ENCODE measurements around the gene ZFYVE28. TPM values are rescaled to one million over a fixed set of nuclear protein-coding genes. Genes with fewer than 3 reads are reported as not detected.

The ZFYVE28 gene
- total and polyA plus RNA-seq, 2 experiments from 2014 or later, result 4.6 to 9.6 TPM

GRCh38 chr4:2302387-2303119 is 115.9 kb downstream of the ZFYVE28 start:
- Histone ChIP-seq H3K9ac (no peak overlapping the region), H3K36me3 (ENCODE audit: low read depth) (no peaks in the 10 kb centered on the region), H3K27ac (no peak overlapping the region), H3K4me2 (ENCODE audit: unreplicated experiment) (no peak overlapping the region), H3F3A (ENCODE audit: insufficient read depth) (no peaks in the 10 kb centered on the region), H3K79me2 (ENCODE audit: insufficient read depth) (no peaks in the 10 kb centered on the region), H3K9me2 (ENCODE audit: insufficient read depth) (no peaks in the 10 kb centered on the region), H4K20me1 (ENCODE audit: insufficient read depth) (no peaks in the 10 kb centered on the region), H3K4me3 (no peak overlapping the region), H3K9me3 (ENCODE audit: low read depth) (no peaks in the 10 kb centered on the region), H3K4me1 (ENCODE audit: insufficient read depth) (no peaks in the 10 kb centered on the region), H3K27me3 (replicated peaks; ENCODE audit: insufficient read depth) (no peaks in the 10 kb centered on the region), H2AFZ (no peak overlapping the region)
- no peak for TF ChIP-seq EZH2 (IDR thresholded peaks at IDR 0.05; ENCODE audit: insufficient read depth, poor library complexity, severe bottlenecking)
- TF ChIP-seq EZH2phosphoT487 (IDR thresholded peaks at IDR 0.05; ENCODE audit: insufficient read depth, low read depth), result no peak
- no peak for DNase-seq
- in situ Hi-C loops (cut with MboI), result no loop called here
- WGBS, 2 experiments (ENCODE audit: low coverage in 1 of 2, low lambda C conversion rate in 2 of 2, missing lambda C conversion rate in 2 of 2), result 87 to 88% methylated on average over 28 of the region's 28 CpGs

- Histone ChIP-seq H3K4me1 (ENCODE audit: insufficient read depth) (no peaks in the 10 kb centered on the region), H3K4me2 (ENCODE audit: unreplicated experiment) (no peak overlapping the region), H4K20me1 (ENCODE audit: insufficient read depth) (no peaks in the 10 kb centered on the region), H3F3A (ENCODE audit: insufficient read depth) (no peaks in the 10 kb centered on the region), H3K9ac (no peak overlapping the region), H3K9me3 (ENCODE audit: low read depth) (no peaks in the 10 kb centered on the region), H3K4me3 (no peak overlapping the region), H3K27me3 (replicated peaks; ENCODE audit: insufficient read depth) (no peaks in the 10 kb centered on the region), H2AFZ (no peak overlapping the region), H3K79me2 (ENCODE audit: insufficient read depth) (no peaks in the 10 kb centered on the region), H3K36me3 (ENCODE audit: low read depth) (no peaks in the 10 kb centered on the region), H3K9me2 (ENCODE audit: insufficient read depth) (no peaks in the 10 kb centered on the region), H3K27ac (no peak overlapping the region)
- TF ChIP-seq EZH2phosphoT487 (IDR thresholded peaks at IDR 0.05; ENCODE audit: insufficient read depth, low read depth) (no peak), EZH2 (IDR thresholded peaks at IDR 0.05; ENCODE audit: insufficient read depth, poor library complexity, severe bottlenecking) (no peak)
- 88 to 93% methylated on average over 19 of the region's 19 CpGs for WGBS, 2 experiments (ENCODE audit: low coverage in 1 of 2, low lambda C conversion rate in 2 of 2, missing lambda C conversion rate in 2 of 2)
- DNase-seq, result no peak
- in situ Hi-C loops (cut with MboI), result no loop called here
Measured at GRCh38 chr4:2301806-2302205, 116.6 kb downstream of the ZFYVE28 start.

GRCh38 chr4:2301225-2301642 is 117.2 kb downstream of the ZFYVE28 start:
- no peak overlapping the region for H3K9ac ChIP-seq
- H3K36me3 ChIP-seq (ENCODE audit: low read depth), result no peaks in the 10 kb centered on the region
- no peaks in the 10 kb centered on the region for H3K9me2 ChIP-seq (ENCODE audit: insufficient read depth)
- TF ChIP-seq EZH2 (IDR thresholded peaks at IDR 0.05; ENCODE audit: insufficient read depth, poor library complexity, severe bottlenecking) (no peak), EZH2phosphoT487 (IDR thresholded peaks at IDR 0.05; ENCODE audit: insufficient read depth, low read depth) (no peak)
- DNase-seq, result no peak
- in situ Hi-C loops (cut with MboI), result no loop called here
- H3K9me3 ChIP-seq (ENCODE audit: low read depth), result no peaks in the 10 kb centered on the region
- no peaks in the 10 kb centered on the region for H3K4me1 ChIP-seq (ENCODE audit: insufficient read depth)
- H2AFZ ChIP-seq, result no peak overlapping the region
- H3K4me3 ChIP-seq, result no peak overlapping the region
- 85 to 90% methylated on average over 12 to 13 of the region's 14 CpGs for WGBS, 2 experiments (ENCODE audit: low coverage in 1 of 2, low lambda C conversion rate in 2 of 2, missing lambda C conversion rate in 2 of 2)
- no peaks in the 10 kb centered on the region for H3K27me3 ChIP-seq (replicated peaks; ENCODE audit: insufficient read depth)
- no peak overlapping the region for H3K4me2 ChIP-seq (ENCODE audit: unreplicated experiment)
- no peak overlapping the region for H3K27ac ChIP-seq
- H4K20me1 ChIP-seq (ENCODE audit: insufficient read depth), result no peaks in the 10 kb centered on the region
- no peaks in the 10 kb centered on the region for H3K79me2 ChIP-seq (ENCODE audit: insufficient read depth)
- no peaks in the 10 kb centered on the region for H3F3A ChIP-seq (ENCODE audit: insufficient read depth)

- Histone ChIP-seq H3K27me3 (replicated peaks; ENCODE audit: insufficient read depth) (no peaks in the 10 kb centered on the region), H3K27ac (no peak overlapping the region), H3K9ac (no peak overlapping the region), H4K20me1 (ENCODE audit: insufficient read depth) (no peaks in the 10 kb centered on the region), H3K36me3 (ENCODE audit: low read depth) (no peaks in the 10 kb centered on the region), H2AFZ (no peak overlapping the region), H3K9me2 (ENCODE audit: insufficient read depth) (no peaks in the 10 kb centered on the region), H3K4me2 (ENCODE audit: unreplicated experiment) (no peak overlapping the region), H3K9me3 (ENCODE audit: low read depth) (no peaks in the 10 kb centered on the region), H3K79me2 (ENCODE audit: insufficient read depth) (no peaks in the 10 kb centered on the region), H3K4me1 (ENCODE audit: insufficient read depth) (no peaks in the 10 kb centered on the region), H3K4me3 (no peak overlapping the region), H3F3A (ENCODE audit: insufficient read depth) (no peaks in the 10 kb centered on the region)
- in situ Hi-C loops (cut with MboI), result no loop called here
- TF ChIP-seq EZH2 (IDR thresholded peaks at IDR 0.05; ENCODE audit: insufficient read depth, poor library complexity, severe bottlenecking), result no peak
- no peak for TF ChIP-seq EZH2phosphoT487 (IDR thresholded peaks at IDR 0.05; ENCODE audit: insufficient read depth, low read depth)
- WGBS, 2 experiments (ENCODE audit: low coverage in 1 of 2, low lambda C conversion rate in 2 of 2, missing lambda C conversion rate in 2 of 2), result 93 to 96% methylated on average over 32 to 35 of the region's 37 CpGs
- DNase-seq, result no peak
Measured at GRCh38 chr4:2300431-2301224, 117.8 kb downstream of the ZFYVE28 start.
